Activated CD8-positive, alpha-beta memory T cell treated with anti-CD3 and anti-CD28 coated beads, Interleukin-2, amount 50 U/mL, for 24 hours (primary cell): ENCODE data around the gene MYO15A.
"Not testable (repeated sequence)": the region's sequence is repeated elsewhere in the genome, so short reads cannot be mapped to it uniquely, and the experiment has no call there.

Experiments
- DNase-seq: peaks from one replicate; pipeline ENCODE4 v3.0.0-alpha.2; 2020; ENCODE audit errors: extremely low read depth

MYO15A gene

GRCh38 chr17:18185832-18186626, 77.5 kb downstream of the MYO15A start:
- no peak for DNase-seq

GRCh38 chr17:18186627-18186982, 78.0 kb downstream of the MYO15A start:
- no peak for DNase-seq

- DNase-seq, result no peak
Observed at GRCh38 chr17:18187226-18187625, 78.7 kb downstream of the MYO15A start.

- no peak for DNase-seq
Observed at GRCh38 chr17:18187821-18188761, 79.5 kb downstream of the MYO15A start.

GRCh38 chr17:18190628-18191235, 82.2 kb downstream of the MYO15A start:
- no peak for DNase-seq

- DNase-seq, result no peak
Observed at GRCh38 chr17:18191236-18191667, 82.7 kb downstream of the MYO15A start.

GRCh38 chr17:18191967-18192366, 83.4 kb downstream of the MYO15A start:
- DNase-seq, result no peak

GRCh38 chr17:18194394-18194793, 85.8 kb downstream of the MYO15A start:
- DNase-seq, result no peak

GRCh38 chr17:18194804-18195203, 86.2 kb downstream of the MYO15A start:
- DNase-seq, result no peak

GRCh38 chr17:18195246-18195645, 86.7 kb downstream of the MYO15A start:
- DNase-seq, result no peak

- no peak for DNase-seq
Observed at GRCh38 chr17:18197535-18198194, 89.1 kb downstream of the MYO15A start.

- DNase-seq, result no peak
Observed at GRCh38 chr17:18198530-18198929, 90.0 kb downstream of the MYO15A start.

- DNase-seq, result no peak
Observed at GRCh38 chr17:18201108-18201507, 92.6 kb downstream of the MYO15A start.

- DNase-seq, result no peak
Observed at GRCh38 chr17:18203308-18203707, 94.8 kb downstream of the MYO15A start.

GRCh38 chr17:18205861-18206260, 97.3 kb downstream of the MYO15A start:
- DNase-seq, result no peak

- no peak for DNase-seq
Observed at GRCh38 chr17:18206962-18207361, 98.4 kb downstream of the MYO15A start.

- DNase-seq, result no peak
Observed at GRCh38 chr17:18208092-18208491, 99.5 kb downstream of the MYO15A start.

GRCh38 chr17:18213666-18214270, 105.2 kb downstream of the MYO15A start:
- DNase-seq, result no peak

- not testable (repeated sequence) for DNase-seq
Observed at GRCh38 chr17:18216906-18217305, 108.3 kb downstream of the MYO15A start.

- DNase-seq, result peak; percentile 33
Observed at GRCh38 chr17:18217412-18218015, 109.0 kb downstream of the MYO15A start.
